K562 (cell line): ENCODE results near the gene PRR7. TPM values are rescaled to one million over a fixed set of nuclear protein-coding genes. Genes with fewer than 3 reads are reported as not detected.

Experiments
- ATAC-seq: fragments of 200-7000 bp; cut with Tn5 transposase; 3 replicates; pipeline ENCODE4 v1.9.1; 2020; ENCODE audit warnings: moderate library complexity
- BruUV-seq: library from RNA; stranded (reverse); fragments of 400-500 nt; replicated peaks from 2 replicates; lab custom pipeline; 2021; lab: Mats Ljungman, UMichigan
- CTCF ChIA-PET: fragments of 300-600 bp; formaldehyde crosslinking; extraction: SDS; loops from one replicate; lab custom pipeline; 2021; ENCODE audit warnings: low intra/inter-chr PET ratio; lab: Yijun Ruan, JAX
- POLR2A ChIA-PET: fragments of 300-600, 350-650 bp; sonication (Branson Sonifier 250); formaldehyde crosslinking; extraction: SDS; loops from one replicate; lab custom pipeline; 2021; ENCODE audit warnings: antibody characterized with exemption, inconsistent platforms; lab: Yijun Ruan, JAX
- DNase-seq, 4 experiments: peaks; one replicate each; pipeline versions ENCODE4 v3.0.0 to v3.0.0-alpha.2; 2011 to 2018; ENCODE audit warnings: low spot score in 3 of 4, mixed read lengths in 3 of 4; ENCODE audit errors: extremely low read depth in 1 of 4
- FAIRE-seq: peaks from 2 replicates; lab custom pipeline; 2011; peaks lifted over from hg19 to GRCh38; lab: Jason Lieb, UNC
- H2AFZ ChIP-seq: 2 replicates; pipeline ENCODE4 v1.6.0; 2011; ENCODE audit warnings: low read depth, low read length, control low read depth, inconsistent platforms
- H3K27ac ChIP-seq: fragments of 200-600 bp; 3 replicates; pipeline ENCODE4 v1.8.0; 2011; ENCODE audit warnings: low read depth, mild to moderate bottlenecking, control low read depth, inconsistent platforms, low read length, moderate library complexity, mixed read lengths; ENCODE audit errors: extremely low read depth
- H3K27me3 ChIP-seq, 2 experiments: fragments of 300-600 bp in 1 of 2; 2 replicates in 1 of 2; 3 replicates in 1 of 2; pipeline versions ENCODE4 v1.6.0 to v1.8.0; 2011; ENCODE audit warnings: inconsistent platforms in 2 of 2, low read length in 2 of 2, mild to moderate bottlenecking in 1 of 2, mixed read lengths in 1 of 2, moderate library complexity in 1 of 2; ENCODE audit not compliant: control insufficient read depth in 2 of 2, insufficient read depth in 2 of 2
- H3K36me3 ChIP-seq: fragments of 300-600 bp; 3 replicates; pipeline ENCODE4 v1.8.0; 2011; ENCODE audit warnings: mild to moderate bottlenecking, low read length, inconsistent platforms; ENCODE audit not compliant: control insufficient read depth, insufficient read depth
- H3K4me1 ChIP-seq, 2 experiments: fragments of 200-600 bp in 1 of 2; replicated peaks in 1 of 2; 2 replicates in 1 of 2; 3 replicates in 1 of 2; pipeline versions ENCODE4 v1.5.1 to v1.8.0; 2011; ENCODE audit warnings: inconsistent platforms in 2 of 2, low read length in 2 of 2, mild to moderate bottlenecking in 1 of 2, mixed read lengths in 1 of 2, moderate library complexity in 1 of 2; ENCODE audit not compliant: control insufficient read depth in 2 of 2, insufficient read depth in 2 of 2
- H3K4me2 ChIP-seq: 2 replicates; pipeline ENCODE4 v1.6.1; 2011; ENCODE audit warnings: low read length, control low read depth, inconsistent platforms, mixed read lengths; ENCODE audit not compliant: insufficient read depth
- H3K4me3 ChIP-seq: fragments of 200-600 bp; sonication (generic), shearing (Covaris generic); 2 replicates; pipeline ENCODE4 v1.5.1; 2016; ENCODE audit warnings: control low read depth, inconsistent platforms
- H3K79me2 ChIP-seq: fragments of 200-600 bp; 3 replicates; pipeline ENCODE4 v1.8.0; 2011; ENCODE audit warnings: low read length, inconsistent platforms; ENCODE audit not compliant: control insufficient read depth, insufficient read depth
- H3K9ac ChIP-seq, 2 experiments: 2 replicates each; pipeline versions ENCODE4 v1.6.0 to v1.6.1; 2011; ENCODE audit warnings: low read depth in 2 of 2, low read length in 2 of 2, control low read depth in 1 of 2, inconsistent platforms in 1 of 2, mild to moderate bottlenecking in 1 of 2, mixed read lengths in 1 of 2; ENCODE audit not compliant: insufficient read depth in 1 of 2
- H3K9me1 ChIP-seq: one replicate; pipeline ENCODE4 v1.6.0; 2011; ENCODE audit warnings: inconsistent platforms, mild to moderate bottlenecking, low read length, moderate library complexity; ENCODE audit not compliant: control insufficient read depth, insufficient read depth
- H3K9me3 ChIP-seq: replicated peaks from 2 replicates; pipeline ENCODE4 v1.5.1; 2011; ENCODE audit warnings: low read depth, low read length, inconsistent platforms; ENCODE audit not compliant: control insufficient read depth, insufficient read depth
- H4K20me1 ChIP-seq: replicated peaks from 2 replicates; pipeline ENCODE4 v1.6.1; 2011; ENCODE audit warnings: low read length, inconsistent platforms, mixed read lengths; ENCODE audit not compliant: control insufficient read depth, insufficient read depth
- ARHGAP35 ChIP-seq: fragments of 450-650 bp; IDR thresholded peaks from 2 replicates; pipeline ENCODE4 v1.6.1; 2018; ENCODE audit not compliant: partially characterized antibody
- CHD1 ChIP-seq: fragments of 200-600 bp; sonication (generic); IDR thresholded peaks from one replicate; pipeline ENCODE4 v1.6.1; 2012; ENCODE audit warnings: mild to moderate bottlenecking, moderate library complexity, low read length, inconsistent platforms
- ELK1 ChIP-seq: sonication (generic); formaldehyde crosslinking; IDR thresholded peaks from 2 replicates; pipeline ENCODE4 v1.8.1; 2022; ENCODE audit warnings: missing genetic modification reagents
- GABPA ChIP-seq: fragments of 200-800 bp; sonication (Bioruptor generic); conservative IDR thresholded peaks from 2 replicates; pipeline ENCODE4 v1.6.1; 2016; ENCODE audit warnings: low read depth, missing genetic modification characterization, missing compliant biosample characterization
- GATA2 ChIP-seq: sonication (generic); formaldehyde crosslinking; IDR thresholded peaks from 2 replicates; pipeline ENCODE4 v1.4.0; 2020; ENCODE audit warnings: mild to moderate bottlenecking, missing genetic modification reagents
- HDAC8 ChIP-seq: fragments of 450-650 bp; IDR thresholded peaks from 2 replicates; pipeline ENCODE4 v1.6.1; 2016; ENCODE audit warnings: mild to moderate bottlenecking, missing genetic modification characterization, moderate library complexity, missing compliant biosample characterization
- LEF1 ChIP-seq: fragments of 450-650 bp; IDR thresholded peaks from 2 replicates; pipeline ENCODE4 v1.6.1; 2016; ENCODE audit warnings: mild to moderate bottlenecking
- MAX ChIP-seq: sonication (generic); formaldehyde crosslinking; IDR thresholded peaks from 2 replicates; pipeline ENCODE4 v1.9.0; 2022; ENCODE audit warnings: mild to moderate bottlenecking, missing genetic modification reagents
- MYBL2 ChIP-seq, 2 experiments: fragments of 450-650 bp in 1 of 2; sonication (generic) in 1 of 2; formaldehyde crosslinking in 1 of 2; IDR thresholded peaks; 2 replicates each; pipeline versions ENCODE4 v1.6.1 to v1.8.1; 2017 to 2022; ENCODE audit warnings: borderline replicate concordance in 1 of 2, inconsistent platforms in 1 of 2, low read depth in 1 of 2, mild to moderate bottlenecking in 1 of 2, missing genetic modification reagents in 1 of 2, moderate library complexity in 1 of 2
- NEUROD1 ChIP-seq: fragments of 150-350 bp; IDR thresholded peaks from 2 replicates; pipeline ENCODE4 v1.6.1; 2014; ENCODE audit warnings: borderline replicate concordance, low read length, low read depth; ENCODE audit not compliant: partially characterized antibody
- RFX1 ChIP-seq: fragments of 450-650 bp; IDR thresholded peaks from 2 replicates; pipeline ENCODE4 v1.6.1; 2016; ENCODE audit warnings: mild to moderate bottlenecking, moderate library complexity
- SAFB ChIP-seq: fragments of 200-400 bp; formaldehyde crosslinking; IDR thresholded peaks from 2 replicates; pipeline ENCODE4 v1.6.1; 2017; ENCODE audit warnings: low read depth, low read length, borderline replicate concordance
- SLC30A9 ChIP-seq: fragments of 250-450 bp; sonication (Bioruptor Pico); IDR thresholded peaks from 2 replicates; pipeline ENCODE4 v1.8.0; 2022; ENCODE audit warnings: mild to moderate bottlenecking, moderate library complexity
- WHSC1 ChIP-seq: IDR thresholded peaks from one replicate; pipeline ENCODE4 v1.6.1; 2012; ENCODE audit warnings: low read length, control low read depth, inconsistent platforms
- ZNF324 ChIP-seq: fragments of 250-450 bp; sonication (Bioruptor Pico); IDR thresholded peaks from 2 replicates; pipeline ENCODE4 v1.4.0; 2020; ENCODE audit warnings: mild to moderate bottlenecking
- WGBS: fragments of 100-300 bp; shearing (Covaris generic); methylation state at CpG from one replicate; pipeline ENCODE4 v1.1.6; 2016; ENCODE audit warnings: low coverage, mixed read lengths; ENCODE audit not compliant: insufficient coverage; ENCODE audit errors: missing lambda C conversion rate; 5-methylcytosine and 5-hydroxymethylcytosine counted together
- in situ Hi-C: fragments of 300-500 bp; cut with MboI; formaldehyde crosslinking; loops from 4 replicates; pipeline ENCODE4 v1.15.0; 2018; ENCODE audit warnings: inconsistent platforms, mixed read lengths
- intact Hi-C: fragments of 100-400 bp; cut with micrococcal nuclease; formaldehyde crosslinking; loops from 2 replicates; pipeline ENCODE4 v1.14.2; 2022
- polyA plus RNA-seq, 8 experiments: library from polyadenylated mRNA; depleted of rRNA in 4 of 8; stranded (reverse) in 5 of 8; unstranded in 3 of 8; fragments of >200 nt; fragmentation: Nextera tagmentation in 2 of 8; fragmentation: Illumina TruSeq in 1 of 8; extraction: Ambion mirVana in 2 of 8; extraction: Trizol in 1 of 8; gene quantifications; 2 replicates each; pipeline versions ENCODE4 v1.2.1 to v1.2.3, GENCODE V29; 2011 to 2014; ENCODE audit warnings: inconsistent platforms in 1 of 8, missing spikeins in 1 of 8
- total RNA-seq, 7 experiments: library from RNA; depleted of rRNA in 6 of 7; stranded (reverse); fragments of >200 nt in 6 of 7; fragmentation: Illumina TruSeq in 2 of 7; extraction: Trizol in 2 of 7; gene quantifications; 2 replicates each; pipeline versions ENCODE4 v1.2.1 to v1.2.3, GENCODE V29; 2011 to 2021; ENCODE audit warnings: low replicate concordance in 1 of 7
- TF ChIP-seq, protein P1 (sequence below): sonication (generic); formaldehyde crosslinking; IDR thresholded peaks from 2 replicates; pipeline ENCODE4 v1.5.0; 2020; ENCODE audit warnings: missing genetic modification reagents

PRR7 gene
- total and polyA plus RNA-seq, 9 of the 15 experiments (the other 6 are each of a cell fraction or from before 2014, with no cell fraction given), result 0.80 to 11.3 (median 10.4) TPM; not detected in 4

GRCh38 chr5:177425196-177425800 is 21.3 kb upstream of the PRR7 start (continued):
- TF ChIP-seq ELK1 (CRISPR knock-in tag), result no peak
- TF ChIP-seq HDAC8, result no peak

DNA sequence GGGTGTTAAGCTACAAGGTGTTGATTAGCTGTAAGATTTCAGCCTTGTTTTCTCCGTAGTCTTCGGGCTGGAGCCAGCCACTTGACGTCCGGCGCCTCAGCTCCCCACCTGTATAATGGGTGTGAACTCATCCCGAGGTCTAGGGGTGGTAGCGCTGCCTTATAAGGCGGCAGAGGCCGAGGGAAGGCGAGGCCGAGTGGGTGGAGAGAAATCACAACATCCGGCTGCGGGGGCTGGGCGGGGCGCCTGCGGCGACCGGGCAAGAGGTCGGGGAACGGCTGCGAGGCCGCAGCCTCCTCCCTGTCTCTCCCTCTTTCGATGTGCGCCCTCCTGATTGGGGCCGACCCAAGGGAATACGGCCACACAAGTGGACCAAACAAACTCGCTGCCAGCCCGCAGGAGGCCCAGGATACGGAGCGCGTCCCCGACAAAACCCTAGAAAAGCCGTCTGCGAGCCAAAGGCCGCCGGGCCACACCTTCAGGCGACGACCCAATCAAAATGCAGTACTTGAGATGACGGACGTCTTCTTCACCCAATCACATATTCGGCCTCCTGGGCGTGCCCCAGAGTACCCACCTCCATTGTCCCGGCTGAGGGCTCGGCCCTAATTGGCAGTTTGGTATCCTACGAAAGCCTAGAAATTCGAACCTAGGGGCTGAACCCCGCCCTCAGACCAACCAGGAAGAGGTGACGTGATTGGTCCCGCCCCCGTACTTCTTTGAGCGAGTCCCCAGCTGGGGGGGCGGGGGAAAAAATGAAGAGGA is 20.6 kb upstream of the PRR7 start:
- Histone ChIP-seq H3K4me1 (peaks cover 30 to 53% of the 10 kb centered on the region in 2 experiments), H3K27ac (peak overlapping the region; percentile 91), H3K79me2 (peaks cover 44% of the 10 kb centered on the region), H3K9me3 (no peaks in the 10 kb centered on the region), H3K27me3 (no peaks in the 10 kb centered on the region), H4K20me1 (peaks cover 22% of the 10 kb centered on the region; the same call in 1 of the 2 replicates), H2AFZ (peak overlapping the region; percentile 95), H3K4me2 (peak overlapping the region; percentile 94), H3K9me1 (no peaks in the 10 kb centered on the region), H3K9ac (peak overlapping the region; percentile 80 to 90), H3K4me3 (peak overlapping the region; percentile 51), H3K36me3 (peaks cover 37% of the 10 kb centered on the region; the same call in 2 of the 3 replicates)
- in situ Hi-C loops, result no loop called here
- peak; percentile 98 to 100 (median 98) for DNase-seq
- whole genome bisulfite sequencing, result under 1% methylated on average over 43 of the region's 52 CpGs
- ChIA-PET CTCF (no interaction called here), POLR2A (interaction anchor here (0.5 to 10.8 kb wide), 13 partner anchors 8 to 877 kb away, joined by 3 to 210 read pairs (median 5); partner anchors contain the start of genes F12 and PRR7)
- TSS peak; percentile 85 for BruUV-seq
- intact Hi-C loops, result loop anchor here (2.0 kb wide), 1 partner anchor 29 kb away; no protein-coding TSS in a partner anchor
- peak; percentile 100 for FAIRE-seq
- ATAC-seq, result peak; percentile 91
- TF ChIP-seq NEUROD1 (peak; percentile 54), ZNF324 (no peak), MYBL2 (IDR thresholded peaks at IDR 0.05; ENCODE audit: low read depth) (no peak; the same call in 1 of the 2 replicates), MYBL2 (CRISPR knock-in tag; IDR thresholded peaks at IDR 0.05; ENCODE audit: borderline replicate concordance) (no peak), RFX1 (no peak), SAFB (no peak), MAX (CRISPR knock-in tag) (peak; percentile 53), GABPA (tag) (peak; percentile 89), GATA2 (no peak), WHSC1 (no peak), SLC30A9 (CRISPR knock-in tag) (no peak), LEF1 (0 out of 2 replicates have a peak, but pooled peaks have one; percentile 20), CHD1 (no peak), ARHGAP35 (no peak)
- TF ChIP-seq, protein P1, sequence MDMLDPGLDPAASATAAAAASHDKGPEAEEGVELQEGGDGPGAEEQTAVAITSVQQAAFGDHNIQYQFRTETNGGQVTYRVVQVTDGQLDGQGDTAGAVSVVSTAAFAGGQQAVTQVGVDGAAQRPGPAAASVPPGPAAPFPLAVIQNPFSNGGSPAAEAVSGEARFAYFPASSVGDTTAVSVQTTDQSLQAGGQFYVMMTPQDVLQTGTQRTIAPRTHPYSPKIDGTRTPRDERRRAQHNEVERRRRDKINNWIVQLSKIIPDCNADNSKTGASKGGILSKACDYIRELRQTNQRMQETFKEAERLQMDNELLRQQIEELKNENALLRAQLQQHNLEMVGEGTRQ (CRISPR knock-in tag), result no peak
